ENCODE results near the gene ILF3. TPM values are rescaled to one million over a fixed set of nuclear protein-coding genes. Genes with fewer than 3 reads are reported as not detected.
A peak's percentile ranks its signal among the peaks of the same experiment; 100 is the strongest.

The ILF3 gene
- total RNA-seq, 3 donors from 2014 or later (not counting 1 experiment from before 2014, with no cell fraction given) = 329 to 365 (median 332) TPM

DNA sequence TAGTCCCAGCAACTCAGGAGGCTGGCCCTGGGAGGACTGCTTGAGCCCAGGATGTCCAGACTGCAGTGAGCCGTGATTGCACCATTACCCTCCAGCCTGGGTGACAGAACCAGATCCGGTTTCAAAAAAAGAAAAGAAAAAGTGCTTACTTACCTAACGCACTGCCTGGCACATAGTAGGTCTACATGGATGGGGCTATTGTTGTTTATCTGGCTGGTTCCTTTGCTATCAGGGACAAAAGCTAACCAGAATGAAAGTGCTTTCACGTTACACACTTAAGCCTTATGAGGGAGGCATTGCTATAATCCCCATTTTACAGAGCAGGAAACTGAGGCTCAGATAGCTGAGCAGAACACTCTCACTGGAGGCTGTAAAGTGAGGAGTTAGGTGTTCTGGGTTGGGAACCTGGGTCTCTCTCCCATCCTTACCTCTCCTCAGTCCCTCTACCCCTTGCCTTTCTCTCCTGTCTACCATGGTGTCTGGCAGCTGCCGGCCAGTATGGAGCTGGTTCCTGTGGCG is 66.5 kb downstream of the ILF3 start:
- peak overlapping the region; percentile 92 to 95 for H3K27ac Mint-ChIP-seq
- peak overlapping the region; percentile 42 for H3K4me3 Mint-ChIP-seq
- no peaks in the 10 kb centered on the region for H3K27me3 ChIP-seq (ENCODE audit: control insufficient read depth, insufficient read depth, low read length)
- H3K4me1 Mint-ChIP-seq = peaks cover 31 to 59% of the 10 kb centered on the region in 2 donors
- TF ChIP-seq, protein P1, sequence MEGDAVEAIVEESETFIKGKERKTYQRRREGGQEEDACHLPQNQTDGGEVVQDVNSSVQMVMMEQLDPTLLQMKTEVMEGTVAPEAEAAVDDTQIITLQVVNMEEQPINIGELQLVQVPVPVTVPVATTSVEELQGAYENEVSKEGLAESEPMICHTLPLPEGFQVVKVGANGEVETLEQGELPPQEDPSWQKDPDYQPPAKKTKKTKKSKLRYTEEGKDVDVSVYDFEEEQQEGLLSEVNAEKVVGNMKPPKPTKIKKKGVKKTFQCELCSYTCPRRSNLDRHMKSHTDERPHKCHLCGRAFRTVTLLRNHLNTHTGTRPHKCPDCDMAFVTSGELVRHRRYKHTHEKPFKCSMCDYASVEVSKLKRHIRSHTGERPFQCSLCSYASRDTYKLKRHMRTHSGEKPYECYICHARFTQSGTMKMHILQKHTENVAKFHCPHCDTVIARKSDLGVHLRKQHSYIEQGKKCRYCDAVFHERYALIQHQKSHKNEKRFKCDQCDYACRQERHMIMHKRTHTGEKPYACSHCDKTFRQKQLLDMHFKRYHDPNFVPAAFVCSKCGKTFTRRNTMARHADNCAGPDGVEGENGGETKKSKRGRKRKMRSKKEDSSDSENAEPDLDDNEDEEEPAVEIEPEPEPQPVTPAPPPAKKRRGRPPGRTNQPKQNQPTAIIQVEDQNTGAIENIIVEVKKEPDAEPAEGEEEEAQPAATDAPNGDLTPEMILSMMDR (IDR thresholded peaks at IDR 0.05) = no peak
- H3K36me3 ChIP-seq (ENCODE audit: control insufficient read depth, insufficient read depth, low read length) = peaks cover 15% of the 10 kb centered on the region
- peaks cover 55% of the 10 kb centered on the region for H3K4me1 ChIP-seq (ENCODE audit: control insufficient read depth, insufficient read depth, low read length)
- H3K4me3 ChIP-seq (ENCODE audit: low read length) = no peak overlapping the region
- ATAC-seq = no peak
- intact Hi-C loops (cut with micrococcal nuclease) = no loop called here
- H3K27me3 Mint-ChIP-seq (ENCODE audit: low read depth in 2 of 2) = no peaks in the 10 kb centered on the region
- H3K9me3 Mint-ChIP-seq = no peaks in the 10 kb centered on the region
- no peak overlapping the region for H3K27ac ChIP-seq (ENCODE audit: low read length)
- 88% methylated on average over 6 of the region's 6 CpGs for WGBS (ENCODE audit: insufficient coverage)
- H3K36me3 Mint-ChIP-seq = no peaks in the 10 kb centered on the region
- H3K9me3 ChIP-seq (ENCODE audit: control insufficient read depth, insufficient read depth, low read length) = no peaks in the 10 kb centered on the region
- no peak for DNase-seq

DNA sequence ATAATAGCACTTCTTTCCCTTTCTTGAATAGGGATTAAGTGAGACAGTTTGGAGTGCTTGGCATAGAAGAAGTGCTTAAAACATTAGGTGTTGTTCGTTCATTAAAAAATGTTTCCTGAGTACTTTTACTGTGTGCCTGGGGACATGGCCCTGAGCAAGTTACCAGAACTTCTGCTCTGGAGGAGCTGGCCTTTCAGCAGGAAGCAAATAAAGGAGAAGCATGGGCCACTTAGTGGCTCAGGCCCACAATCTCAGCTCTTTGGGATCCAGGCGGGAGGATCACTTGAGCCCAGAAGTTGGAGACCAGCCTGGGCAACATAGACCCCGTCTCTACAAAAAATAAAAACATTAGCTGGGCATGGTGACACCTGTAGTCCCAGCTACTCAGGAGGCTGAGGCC is 69.4 kb downstream of the ILF3 start:
- no peaks in the 10 kb centered on the region for H3K27me3 Mint-ChIP-seq (ENCODE audit: low read depth in 2 of 2)
- ATAC-seq (no peak), DNase-seq (no peak)
- peaks cover 62% of the 10 kb centered on the region for H3K4me1 ChIP-seq (ENCODE audit: control insufficient read depth, insufficient read depth, low read length)
- TF ChIP-seq, protein P1 (IDR thresholded peaks at IDR 0.05) = no peak
- no peaks in the 10 kb centered on the region for H3K27me3 ChIP-seq (ENCODE audit: control insufficient read depth, insufficient read depth, low read length)
- intact Hi-C loops (cut with micrococcal nuclease) = no loop called here
- H3K36me3 Mint-ChIP-seq = no peaks in the 10 kb centered on the region
- no peaks in the 10 kb centered on the region for H3K9me3 Mint-ChIP-seq
- H3K27ac Mint-ChIP-seq = peak overlapping the region; percentile 69 to 92
- peaks cover 15% of the 10 kb centered on the region for H3K36me3 ChIP-seq (ENCODE audit: control insufficient read depth, insufficient read depth, low read length)
- H3K4me3 Mint-ChIP-seq = no peak overlapping the region
- H3K4me1 Mint-ChIP-seq = peaks cover 44 to 67% of the 10 kb centered on the region in 2 donors
- no peak overlapping the region for H3K27ac ChIP-seq (ENCODE audit: low read length)
- no peak overlapping the region for H3K4me3 ChIP-seq (ENCODE audit: low read length)
- H3K9me3 ChIP-seq (ENCODE audit: control insufficient read depth, insufficient read depth, low read length) = no peaks in the 10 kb centered on the region
- WGBS (ENCODE audit: insufficient coverage) = 88% methylated on average over 3 of the region's 3 CpGs

GRCh38 chr19:10724573-10725071 is 70.5 kb downstream of the ILF3 start:
- H3K9me3 ChIP-seq (ENCODE audit: control insufficient read depth, insufficient read depth, low read length) = no peaks in the 10 kb centered on the region
- no peak overlapping the region for H3K27ac ChIP-seq (ENCODE audit: low read length)
- H3K27ac Mint-ChIP-seq = peak overlapping the region; percentile 69 to 92
- no peak for DNase-seq
- no peak overlapping the region for H3K4me3 Mint-ChIP-seq
- peaks cover 58% of the 10 kb centered on the region for H3K4me1 ChIP-seq (ENCODE audit: control insufficient read depth, insufficient read depth, low read length)
- WGBS (ENCODE audit: insufficient coverage) = 87% methylated on average over 12 of the region's 12 CpGs
- no peaks in the 10 kb centered on the region for H3K36me3 Mint-ChIP-seq
- intact Hi-C loops (cut with micrococcal nuclease) = no loop called here
- no peak overlapping the region for H3K4me3 ChIP-seq (ENCODE audit: low read length)
- ATAC-seq = no peak
- H3K36me3 ChIP-seq (ENCODE audit: control insufficient read depth, insufficient read depth, low read length) = peaks cover 15% of the 10 kb centered on the region
- TF ChIP-seq, protein P1 (IDR thresholded peaks at IDR 0.05) = no peak
- H3K9me3 Mint-ChIP-seq = no peaks in the 10 kb centered on the region
- no peaks in the 10 kb centered on the region for H3K27me3 ChIP-seq (ENCODE audit: control insufficient read depth, insufficient read depth, low read length)
- peaks cover 39 to 61% of the 10 kb centered on the region in 2 donors for H3K4me1 Mint-ChIP-seq
- H3K27me3 Mint-ChIP-seq (ENCODE audit: low read depth in 2 of 2) = no peaks in the 10 kb centered on the region

GRCh38 chr19:10725415-10725814 is 71.3 kb downstream of the ILF3 start:
- Histone ChIP-seq H3K4me3 (ENCODE audit: low read length) (no peak overlapping the region), H3K9me3 (ENCODE audit: control insufficient read depth, insufficient read depth, low read length) (no peaks in the 10 kb centered on the region), H3K4me1 (ENCODE audit: control insufficient read depth, insufficient read depth, low read length) (peaks cover 58% of the 10 kb centered on the region), H3K27me3 (ENCODE audit: control insufficient read depth, insufficient read depth, low read length) (no peaks in the 10 kb centered on the region), H3K36me3 (ENCODE audit: control insufficient read depth, insufficient read depth, low read length) (peaks cover 13% of the 10 kb centered on the region), H3K27ac (ENCODE audit: low read length) (no peak overlapping the region)
- ATAC-seq (no peak), DNase-seq (no peak)
- TF ChIP-seq, protein P1 (IDR thresholded peaks at IDR 0.05) = no peak
- Mint-ChIP-seq H3K9me3 (no peaks in the 10 kb centered on the region), H3K4me3 (no peak overlapping the region), H3K4me1 (peaks cover 36 to 53% of the 10 kb centered on the region in 2 donors), H3K27me3 (ENCODE audit: low read depth in 2 of 2) (no peaks in the 10 kb centered on the region), H3K36me3 (no peaks in the 10 kb centered on the region), H3K27ac (peak overlapping the region; percentile 69 to 92)
- intact Hi-C loops (cut with micrococcal nuclease) = no loop called here
- WGBS (ENCODE audit: insufficient coverage) = 83% methylated on average over 4 of the region's 4 CpGs

Data from natural killer cell (primary cell).